ENCODE measurements around the gene SPPL3. TPM values are rescaled to one million over a fixed set of nuclear protein-coding genes. Genes with fewer than 3 reads are reported as not detected.

The SPPL3 gene
- total RNA-seq, 2 donors from 2014 or later = 33.7 to 34.5 TPM

GRCh38 chr12:120749256-120749655 lies 154.9 kb downstream of the SPPL3 start:
- no peak overlapping the region for H3K4me3 Mint-ChIP-seq
- peaks cover 4% of the 10 kb centered on the region for H3K27me3 Mint-ChIP-seq
- H3K27ac Mint-ChIP-seq = no peak overlapping the region
- H3K36me3 Mint-ChIP-seq (ENCODE audit: low read depth) = no peaks in the 10 kb centered on the region
- no peak for ATAC-seq (replicated peaks)
- no peaks in the 10 kb centered on the region for H3K9me3 Mint-ChIP-seq
- peaks cover 4% of the 10 kb centered on the region for H3K4me1 Mint-ChIP-seq

- Mint-ChIP-seq H3K27ac (no peak overlapping the region), H3K9me3 (no peaks in the 10 kb centered on the region), H3K27me3 (peaks cover 4% of the 10 kb centered on the region), H3K4me1 (peaks cover 4% of the 10 kb centered on the region), H3K36me3 (ENCODE audit: low read depth) (no peaks in the 10 kb centered on the region), H3K4me3 (no peak overlapping the region)
- peak; percentile 16 for ATAC-seq (replicated peaks)
These were observed 155.9 kb downstream of the SPPL3 start for GRCh38 chr12:120748242-120748641.

GRCh38 chr12:120744922-120745493 lies 159.2 kb downstream of the SPPL3 start:
- Mint-ChIP-seq H3K9me3 (no peaks in the 10 kb centered on the region), H3K27me3 (no peaks in the 10 kb centered on the region)
- ATAC-seq (replicated peaks) = no peak

GRCh38 chr12:120741476-120742421 lies 162.4 kb downstream of the SPPL3 start:
- no peak overlapping the region for H3K27ac Mint-ChIP-seq
- H3K36me3 Mint-ChIP-seq (ENCODE audit: low read depth) = no peaks in the 10 kb centered on the region
- H3K4me3 Mint-ChIP-seq = no peak overlapping the region
- H3K27me3 Mint-ChIP-seq = no peaks in the 10 kb centered on the region
- no peak for ATAC-seq (replicated peaks)
- H3K4me1 Mint-ChIP-seq = no peaks in the 10 kb centered on the region
- no peaks in the 10 kb centered on the region for H3K9me3 Mint-ChIP-seq

More at GRCh38 chr12:120744922-120745493, 159.2 kb downstream of the SPPL3 start:
- Mint-ChIP-seq H3K4me1 (no peaks in the 10 kb centered on the region), H3K36me3 (ENCODE audit: low read depth) (no peaks in the 10 kb centered on the region), H3K27ac (no peak overlapping the region), H3K4me3 (no peak overlapping the region)

- ATAC-seq (replicated peaks) = no peak
- no peaks in the 10 kb centered on the region for H3K4me1 Mint-ChIP-seq
- H3K27me3 Mint-ChIP-seq = no peaks in the 10 kb centered on the region
- no peak overlapping the region for H3K27ac Mint-ChIP-seq
- no peaks in the 10 kb centered on the region for H3K9me3 Mint-ChIP-seq
- no peak overlapping the region for H3K4me3 Mint-ChIP-seq
- no peaks in the 10 kb centered on the region for H3K36me3 Mint-ChIP-seq (ENCODE audit: low read depth)
These were observed 163.3 kb downstream of the SPPL3 start for GRCh38 chr12:120740871-120741270.

GRCh38 chr12:120739821-120740613 lies 164.1 kb downstream of the SPPL3 start:
- H3K4me3 Mint-ChIP-seq = no peak overlapping the region
- H3K27me3 Mint-ChIP-seq = no peaks in the 10 kb centered on the region
- no peak for ATAC-seq (replicated peaks)
- H3K4me1 Mint-ChIP-seq = no peaks in the 10 kb centered on the region
- peak overlapping the region; percentile 16 for H3K27ac Mint-ChIP-seq
- no peaks in the 10 kb centered on the region for H3K9me3 Mint-ChIP-seq
- H3K36me3 Mint-ChIP-seq (ENCODE audit: low read depth) = no peaks in the 10 kb centered on the region

GRCh38 chr12:120739031-120739762 lies 165.0 kb downstream of the SPPL3 start:
- Mint-ChIP-seq H3K9me3 (no peaks in the 10 kb centered on the region), H3K27me3 (no peaks in the 10 kb centered on the region), H3K4me1 (no peaks in the 10 kb centered on the region), H3K27ac (no peak overlapping the region), H3K4me3 (no peak overlapping the region), H3K36me3 (ENCODE audit: low read depth) (no peaks in the 10 kb centered on the region)
- no peak for ATAC-seq (replicated peaks)

GRCh38 chr12:120738252-120739030 lies 165.7 kb downstream of the SPPL3 start:
- no peak for ATAC-seq (replicated peaks)

GRCh38 chr12:120737557-120738251 lies 166.5 kb downstream of the SPPL3 start:
- Mint-ChIP-seq H3K27me3 (no peaks in the 10 kb centered on the region), H3K9me3 (no peaks in the 10 kb centered on the region), H3K4me3 (no peak overlapping the region), H3K4me1 (no peaks in the 10 kb centered on the region), H3K36me3 (ENCODE audit: low read depth) (no peaks in the 10 kb centered on the region), H3K27ac (no peak overlapping the region)
- no peak for ATAC-seq (replicated peaks)

More at GRCh38 chr12:120738252-120739030, 165.7 kb downstream of the SPPL3 start:
- H3K9me3 Mint-ChIP-seq = no peaks in the 10 kb centered on the region
- no peaks in the 10 kb centered on the region for H3K27me3 Mint-ChIP-seq
- H3K27ac Mint-ChIP-seq = no peak overlapping the region
- H3K4me1 Mint-ChIP-seq = no peaks in the 10 kb centered on the region
- no peaks in the 10 kb centered on the region for H3K36me3 Mint-ChIP-seq (ENCODE audit: low read depth)
- no peak overlapping the region for H3K4me3 Mint-ChIP-seq

- H3K9me3 Mint-ChIP-seq = no peaks in the 10 kb centered on the region
- no peaks in the 10 kb centered on the region for H3K36me3 Mint-ChIP-seq (ENCODE audit: low read depth)
- H3K27me3 Mint-ChIP-seq = no peaks in the 10 kb centered on the region
- no peaks in the 10 kb centered on the region for H3K4me1 Mint-ChIP-seq
- no peak overlapping the region for H3K27ac Mint-ChIP-seq
- no peak overlapping the region for H3K4me3 Mint-ChIP-seq
- no peak for ATAC-seq (replicated peaks)
These were observed 167.5 kb downstream of the SPPL3 start for GRCh38 chr12:120736404-120737331.

GRCh38 chr12:120735181-120735580 lies 169.0 kb downstream of the SPPL3 start:
- H3K4me1 Mint-ChIP-seq = no peaks in the 10 kb centered on the region
- H3K4me3 Mint-ChIP-seq = no peak overlapping the region
- H3K27me3 Mint-ChIP-seq = no peaks in the 10 kb centered on the region
- no peak overlapping the region for H3K27ac Mint-ChIP-seq
- peaks cover 7% of the 10 kb centered on the region for H3K36me3 Mint-ChIP-seq (ENCODE audit: low read depth)
- ATAC-seq (replicated peaks) = no peak
- H3K9me3 Mint-ChIP-seq = no peaks in the 10 kb centered on the region

GRCh38 chr12:120734210-120734609 lies 169.9 kb downstream of the SPPL3 start:
- Mint-ChIP-seq H3K9me3 (no peaks in the 10 kb centered on the region), H3K27ac (no peak overlapping the region), H3K4me3 (no peak overlapping the region), H3K36me3 (ENCODE audit: low read depth) (peaks cover 16% of the 10 kb centered on the region), H3K27me3 (no peaks in the 10 kb centered on the region), H3K4me1 (no peaks in the 10 kb centered on the region)
- no peak for ATAC-seq (replicated peaks)

Data from activated T-helper 17 cell treated with anti-CD3 and anti-CD28 coated beads, Interleukin-2, amount 50 U/mL, for 72 hours (primary cell).